HG03175 (cell line): ENCODE results near the gene NLRP9.

Experiments used
- ATAC-seq: cut with Tn5 transposase; IDR thresholded peaks from one replicate; pipeline ENCODE4 v1.9.1; 2021; ENCODE audit warnings: mild to moderate bottlenecking, moderate library complexity; ENCODE audit not compliant: unreplicated experiment

The NLRP9 gene

GRCh38 chr19:55674841-55675660, 63.2 kb downstream of the NLRP9 start, which contains the start of gene EPN1:
TSS of gene EPN1 (plus strand) at chr19:55675226. CDS start at chr19:55678628, 3,402 bp downstream.
- ATAC-seq, result peak; percentile 63

GRCh38 chr19:55674459-55674840, 63.8 kb downstream of the NLRP9 start:
- no peak for ATAC-seq

GRCh38 chr19:55673889-55674288, 64.3 kb downstream of the NLRP9 start:
- ATAC-seq, result no peak

GRCh38 chr19:55673465-55673864, 64.7 kb downstream of the NLRP9 start:
- no peak for ATAC-seq

- no peak for ATAC-seq
These were observed 65.8 kb downstream of the NLRP9 start for GRCh38 chr19:55672418-55672817.

GRCh38 chr19:55671054-55671378, 67.2 kb downstream of the NLRP9 start:
- no peak for ATAC-seq

- ATAC-seq, result no peak
These were observed 67.7 kb downstream of the NLRP9 start for GRCh38 chr19:55670280-55671053.

- ATAC-seq, result no peak
These were observed 68.6 kb downstream of the NLRP9 start for GRCh38 chr19:55669418-55670279.

GRCh38 chr19:55668603-55669348, 69.4 kb downstream of the NLRP9 start:
- no peak for ATAC-seq

- no peak for ATAC-seq
These were observed 70.2 kb downstream of the NLRP9 start for GRCh38 chr19:55667958-55668357.

GRCh38 chr19:55667511-55667910, 70.7 kb downstream of the NLRP9 start:
- no peak for ATAC-seq

GRCh38 chr19:55667006-55667381, 71.2 kb downstream of the NLRP9 start:
- no peak for ATAC-seq

GRCh38 chr19:55666343-55667005, 71.7 kb downstream of the NLRP9 start:
- ATAC-seq, result no peak

- ATAC-seq, result no peak
These were observed 74.2 kb downstream of the NLRP9 start for GRCh38 chr19:55663846-55664536.

- ATAC-seq, result no peak
These were observed 76.4 kb downstream of the NLRP9 start for GRCh38 chr19:55661826-55662225.

GRCh38 chr19:55660991-55661390, 77.2 kb downstream of the NLRP9 start:
- no peak for ATAC-seq

- ATAC-seq, result no peak
These were observed 77.8 kb downstream of the NLRP9 start for GRCh38 chr19:55660404-55660803.

- ATAC-seq, result no peak
These were observed 78.4 kb downstream of the NLRP9 start for GRCh38 chr19:55659822-55660221.

GRCh38 chr19:55658846-55659459, 79.2 kb downstream of the NLRP9 start:
- no peak for ATAC-seq
